Measurements from ENCODE around the gene ARHGAP6.

- TF ChIP-seq CTCF (IDR thresholded peaks at IDR 0.05; ENCODE audit: insufficient read depth, low read length) (no peak), POLR2AphosphoS5 (IDR thresholded peaks at IDR 0.05; ENCODE audit: low read depth) (no peak), REST (IDR thresholded peaks at IDR 0.05; ENCODE audit: insufficient replicate concordance, low read depth) (no peak), GABPA (IDR thresholded peaks at IDR 0.05; ENCODE audit: low read depth) (no peak)
These were observed 455.3 kb downstream of the ARHGAP6 start for GRCh38 chrX:11210415-11210801.

Data from HL-60 (cell line).